T-helper 2 cell treated with Interferon-gamma antibody and Interleukin-4, amounts not matched to agents 5 μg/mL and 100 μg/mL, for 36 hours (primary cell): ENCODE data around the gene SELL.
A peak's percentile ranks its signal among the peaks of the same experiment; 100 is the strongest.
"Not testable (repeated sequence)": the region's sequence is repeated elsewhere in the genome, so short reads cannot be mapped to it uniquely, and the experiment has no call there.

ENCODE experiments used
- DNase-seq: peaks from one replicate; pipeline ENCODE4 v3.0.0; 2021; ENCODE audit warnings: low spot score
- H3K27ac Mint-ChIP-seq: one replicate; pipeline ENCODE4 v1.8.0; 2021; ENCODE audit warnings: mild to moderate bottlenecking, mixed read lengths
- H3K27me3 Mint-ChIP-seq: one replicate; pipeline ENCODE4 v1.8.0; 2021; ENCODE audit warnings: low read depth, mixed read lengths
- H3K36me3 Mint-ChIP-seq: one replicate; pipeline ENCODE4 v1.8.0; 2021; ENCODE audit warnings: low read depth, mixed read lengths
- H3K4me1 Mint-ChIP-seq: one replicate; pipeline ENCODE4 v1.8.0; 2021; ENCODE audit warnings: low read depth, mixed read lengths
- H3K4me3 Mint-ChIP-seq: one replicate; pipeline ENCODE4 v1.8.0; 2022; ENCODE audit warnings: mild to moderate bottlenecking, moderate library complexity, mixed read lengths
- H3K9me3 Mint-ChIP-seq: one replicate; pipeline ENCODE4 v1.8.0; 2021; ENCODE audit warnings: mixed read lengths

Gene SELL

GRCh38 chr1:169694304-169695075, 16.9 kb downstream of the SELL start:
- Mint-ChIP-seq H3K27me3 (no peaks in the 10 kb centered on the region), H3K4me1 (peaks cover 90% of the 10 kb centered on the region), H3K4me3 (peak overlapping the region; percentile 52), H3K36me3 (peaks cover 83% of the 10 kb centered on the region), H3K9me3 (no peaks in the 10 kb centered on the region), H3K27ac (peak overlapping the region; percentile 87)
- DNase-seq = peak; percentile 56

GRCh38 chr1:169692756-169693460, 18.5 kb downstream of the SELL start:
- DNase-seq = peak; percentile 55
- H3K4me1 Mint-ChIP-seq = peaks cover 81% of the 10 kb centered on the region
- H3K9me3 Mint-ChIP-seq = no peaks in the 10 kb centered on the region
- peaks cover 70% of the 10 kb centered on the region for H3K36me3 Mint-ChIP-seq
- peak overlapping the region; percentile 87 for H3K27ac Mint-ChIP-seq
- H3K27me3 Mint-ChIP-seq = no peaks in the 10 kb centered on the region
- peak overlapping the region; percentile 52 for H3K4me3 Mint-ChIP-seq

- DNase-seq = no peak
- H3K4me3 Mint-ChIP-seq = peak overlapping the region; percentile 58
- no peaks in the 10 kb centered on the region for H3K9me3 Mint-ChIP-seq
- H3K4me1 Mint-ChIP-seq = peaks cover 61% of the 10 kb centered on the region
- no peaks in the 10 kb centered on the region for H3K27me3 Mint-ChIP-seq
- H3K36me3 Mint-ChIP-seq = peaks cover 52% of the 10 kb centered on the region
- peak overlapping the region; percentile 88 for H3K27ac Mint-ChIP-seq
These were observed 20.9 kb downstream of the SELL start for GRCh38 chr1:169690489-169690888.

- H3K9me3 Mint-ChIP-seq = no peaks in the 10 kb centered on the region
- no peak overlapping the region for H3K4me3 Mint-ChIP-seq
- DNase-seq = no peak
- H3K27me3 Mint-ChIP-seq = no peaks in the 10 kb centered on the region
- peak overlapping the region; percentile 39 for H3K27ac Mint-ChIP-seq
- peaks cover 41% of the 10 kb centered on the region for H3K36me3 Mint-ChIP-seq
- H3K4me1 Mint-ChIP-seq = peaks cover 50% of the 10 kb centered on the region
These were observed 22.0 kb downstream of the SELL start for GRCh38 chr1:169689395-169689794.

GRCh38 chr1:169688377-169688776, 23.0 kb downstream of the SELL start:
- not testable (repeated sequence) for H3K27me3 Mint-ChIP-seq, H3K4me3 Mint-ChIP-seq, H3K9me3 Mint-ChIP-seq, H3K27ac Mint-ChIP-seq, DNase-seq
- peaks cover 40% of the 10 kb centered on the region for H3K4me1 Mint-ChIP-seq
- peaks cover 31% of the 10 kb centered on the region for H3K36me3 Mint-ChIP-seq

GRCh38 chr1:169683661-169684060, 27.8 kb downstream of the SELL start:
- Mint-ChIP-seq H3K4me3 (no peak overlapping the region), H3K27ac (no peak overlapping the region), H3K27me3 (no peaks in the 10 kb centered on the region), H3K36me3 (peaks cover under 1% of the 10 kb centered on the region), H3K4me1 (peaks cover 25% of the 10 kb centered on the region), H3K9me3 (no peaks in the 10 kb centered on the region)
- no peak for DNase-seq

- H3K27ac Mint-ChIP-seq, H3K36me3 Mint-ChIP-seq, H3K9me3 Mint-ChIP-seq, H3K4me3 Mint-ChIP-seq, H3K27me3 Mint-ChIP-seq, DNase-seq: not testable (repeated sequence)
- H3K4me1 Mint-ChIP-seq = peaks cover 25% of the 10 kb centered on the region
These were observed 28.3 kb downstream of the SELL start for GRCh38 chr1:169683168-169683567.

- H3K9me3 Mint-ChIP-seq = no peaks in the 10 kb centered on the region
- no peak overlapping the region for H3K4me3 Mint-ChIP-seq
- H3K4me1 Mint-ChIP-seq = peaks cover 31% of the 10 kb centered on the region
- no peaks in the 10 kb centered on the region for H3K36me3 Mint-ChIP-seq
- H3K27ac Mint-ChIP-seq = no peak overlapping the region
- DNase-seq = no peak
- no peaks in the 10 kb centered on the region for H3K27me3 Mint-ChIP-seq
These were observed 29.3 kb downstream of the SELL start for GRCh38 chr1:169682071-169682470.

GRCh38 chr1:169681140-169681539, 30.3 kb downstream of the SELL start:
- Mint-ChIP-seq H3K27me3 (no peaks in the 10 kb centered on the region), H3K4me1 (peaks cover 39% of the 10 kb centered on the region), H3K4me3 (peak overlapping the region; percentile 47), H3K36me3 (no peaks in the 10 kb centered on the region), H3K27ac (peak overlapping the region; percentile 32), H3K9me3 (no peaks in the 10 kb centered on the region)
- no peak for DNase-seq

- H3K36me3 Mint-ChIP-seq = no peaks in the 10 kb centered on the region
- peaks cover 43% of the 10 kb centered on the region for H3K4me1 Mint-ChIP-seq
- no peaks in the 10 kb centered on the region for H3K27me3 Mint-ChIP-seq
- no peaks in the 10 kb centered on the region for H3K9me3 Mint-ChIP-seq
- H3K27ac Mint-ChIP-seq = peak overlapping the region; percentile 32
- DNase-seq = peak; percentile 47
- peak overlapping the region; percentile 47 for H3K4me3 Mint-ChIP-seq
These were observed 30.9 kb downstream of the SELL start for GRCh38 chr1:169680377-169681019.

GRCh38 chr1:169679692-169680091, 31.7 kb downstream of the SELL start:
- H3K4me1 Mint-ChIP-seq = peaks cover 45% of the 10 kb centered on the region
- no peaks in the 10 kb centered on the region for H3K36me3 Mint-ChIP-seq

GRCh38 chr1:169676001-169676400, 35.4 kb downstream of the SELL start:
- no peak for DNase-seq
- H3K4me1 Mint-ChIP-seq = peaks cover 34% of the 10 kb centered on the region
- H3K4me3 Mint-ChIP-seq = no peak overlapping the region
- H3K27ac Mint-ChIP-seq = no peak overlapping the region
- no peaks in the 10 kb centered on the region for H3K27me3 Mint-ChIP-seq
- H3K36me3 Mint-ChIP-seq = peaks cover 5% of the 10 kb centered on the region
- H3K9me3 Mint-ChIP-seq = peaks cover 8% of the 10 kb centered on the region

More at GRCh38 chr1:169679692-169680091, 31.7 kb downstream of the SELL start:
- no peak overlapping the region for H3K4me3 Mint-ChIP-seq
- H3K9me3 Mint-ChIP-seq = no peaks in the 10 kb centered on the region
- H3K27me3 Mint-ChIP-seq = no peaks in the 10 kb centered on the region
- H3K27ac Mint-ChIP-seq = no peak overlapping the region
- no peak for DNase-seq

GRCh38 chr1:169670836-169671235, 40.6 kb downstream of the SELL start:
- DNase-seq = no peak
- peak overlapping the region; percentile 41 for H3K27ac Mint-ChIP-seq
- no peak overlapping the region for H3K4me3 Mint-ChIP-seq

GRCh38 chr1:169670244-169670643, 41.2 kb downstream of the SELL start:
- DNase-seq, H3K4me3 Mint-ChIP-seq, H3K27me3 Mint-ChIP-seq, H3K27ac Mint-ChIP-seq: not testable (repeated sequence)
- Mint-ChIP-seq H3K4me1 (peaks cover 34% of the 10 kb centered on the region), H3K9me3 (peaks cover 24% of the 10 kb centered on the region), H3K36me3 (peaks cover 20% of the 10 kb centered on the region)

More at GRCh38 chr1:169670836-169671235, 40.6 kb downstream of the SELL start:
- peaks cover 37% of the 10 kb centered on the region for H3K4me1 Mint-ChIP-seq
- peaks cover 24% of the 10 kb centered on the region for H3K9me3 Mint-ChIP-seq
- H3K27me3 Mint-ChIP-seq = no peaks in the 10 kb centered on the region
- peaks cover 20% of the 10 kb centered on the region for H3K36me3 Mint-ChIP-seq
